WERI-Rb-1 (cell line): Measurements from ENCODE around the gene KLHL20.
"Not testable (repeated sequence)": the region's sequence is repeated elsewhere in the genome, so short reads cannot be mapped to it uniquely, and the experiment has no call there.

Source experiments
- DNase-seq: peaks from one replicate; pipeline ENCODE4 v3.0.0-alpha.2; 2020
- H3K27ac ChIP-seq: fragments of 250-450 bp; sonication (Bioruptor Pico); 2 replicates; pipeline ENCODE4 v1.5.1; 2020; ENCODE audit warnings: mild to moderate bottlenecking, moderate library complexity
- H3K27me3 ChIP-seq: fragments of 250-450 bp; sonication (Bioruptor Pico); 2 replicates; pipeline ENCODE4 v1.5.1; 2021; ENCODE audit warnings: mild to moderate bottlenecking, low read depth, moderate library complexity; ENCODE audit not compliant: insufficient read depth, severe bottlenecking
- H3K36me3 ChIP-seq: fragments of 250-450 bp; sonication (Bioruptor Pico); 2 replicates; pipeline ENCODE4 v1.5.1; 2020; ENCODE audit warnings: mild to moderate bottlenecking, moderate library complexity
- H3K4me3 ChIP-seq: 2 replicates; pipeline ENCODE4 v1.5.1; 2011; ENCODE audit warnings: low read depth, mild to moderate bottlenecking, control low read depth, low read length
- H3K9me3 ChIP-seq: fragments of 250-450 bp; sonication (Bioruptor Pico); 2 replicates; pipeline ENCODE4 v1.5.1; 2021; ENCODE audit warnings: mild to moderate bottlenecking, moderate library complexity; ENCODE audit not compliant: severe bottlenecking
- CTCF ChIP-seq: IDR thresholded peaks from 2 replicates; pipeline ENCODE4 v1.5.1; 2011; ENCODE audit warnings: low read depth, mild to moderate bottlenecking, control low read depth, inconsistent platforms, low read length

The KLHL20 gene

GRCh38 chr1:173688300-173688699, 26.5 kb upstream of the KLHL20 start:
- no peaks in the 10 kb centered on the region for H3K9me3 ChIP-seq
- no peak overlapping the region for H3K4me3 ChIP-seq
- no peaks in the 10 kb centered on the region for H3K27me3 ChIP-seq
- H3K36me3 ChIP-seq: no peaks in the 10 kb centered on the region
- H3K27ac ChIP-seq: no peak overlapping the region
- no peak for DNase-seq
- no peak for TF ChIP-seq CTCF

- H3K27ac ChIP-seq: no peak overlapping the region
- no peak for DNase-seq
- no peak for TF ChIP-seq CTCF
- H3K4me3 ChIP-seq: no peak overlapping the region
- no peaks in the 10 kb centered on the region for H3K9me3 ChIP-seq
- H3K36me3 ChIP-seq: no peaks in the 10 kb centered on the region
- H3K27me3 ChIP-seq: no peaks in the 10 kb centered on the region
These were observed 21.5 kb upstream of the KLHL20 start for GRCh38 chr1:173693238-173693637.

GRCh38 chr1:173701299-173701698, 13.5 kb upstream of the KLHL20 start:
- H3K36me3 ChIP-seq, DNase-seq, H3K27me3 ChIP-seq, H3K4me3 ChIP-seq, H3K9me3 ChIP-seq, H3K27ac ChIP-seq: not testable (repeated sequence)

GRCh38 chr1:173702736-173703135, 12.0 kb upstream of the KLHL20 start:
- Histone ChIP-seq H3K9me3 (no peaks in the 10 kb centered on the region), H3K36me3 (no peaks in the 10 kb centered on the region), H3K27me3 (no peaks in the 10 kb centered on the region), H3K27ac (no peak overlapping the region), H3K4me3 (no peak overlapping the region)
- TF ChIP-seq CTCF: no peak
- no peak for DNase-seq

- DNase-seq: no peak
- no peak for TF ChIP-seq CTCF
- H3K4me3 ChIP-seq: no peak overlapping the region
- no peaks in the 10 kb centered on the region for H3K9me3 ChIP-seq
- H3K27me3 ChIP-seq: no peaks in the 10 kb centered on the region
- H3K36me3 ChIP-seq: no peaks in the 10 kb centered on the region
- H3K27ac ChIP-seq: no peak overlapping the region
These were observed 9.7 kb upstream of the KLHL20 start for GRCh38 chr1:173705117-173705516.

GRCh38 chr1:173708787-173709186, 6.0 kb upstream of the KLHL20 start:
- H3K27me3 ChIP-seq: no peaks in the 10 kb centered on the region
- H3K9me3 ChIP-seq: no peaks in the 10 kb centered on the region
- H3K36me3 ChIP-seq: no peaks in the 10 kb centered on the region
- no peak for TF ChIP-seq CTCF
- no peak overlapping the region; the same call in 1 of the 2 replicates for H3K27ac ChIP-seq
- no peak overlapping the region for H3K4me3 ChIP-seq
- no peak for DNase-seq
